Measurements from ENCODE around the gene BICRA.

The BICRA gene

DNA sequence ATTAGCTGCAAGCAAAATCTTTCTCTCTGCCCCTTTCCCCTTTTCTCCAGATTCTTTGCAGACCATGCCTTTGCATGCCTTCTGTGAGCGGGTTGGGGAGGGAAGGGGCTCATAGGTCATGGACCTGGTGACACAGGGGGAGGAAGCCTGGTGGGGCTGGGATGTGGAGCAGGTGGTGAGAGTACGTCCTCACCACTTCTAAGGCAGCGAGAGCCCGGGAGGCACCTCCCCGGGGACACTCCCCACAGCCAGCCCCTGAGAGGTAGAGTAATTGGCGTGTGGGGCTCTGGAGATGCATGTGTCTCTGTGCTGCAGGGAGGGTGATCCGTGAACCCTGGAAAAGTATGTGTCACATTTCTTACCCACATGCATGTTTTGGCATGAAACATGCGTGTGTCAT is 61.8 kb downstream of the BICRA start:
- no peak for DNase-seq (ENCODE audit: low read depth, low spot score)
- in situ Hi-C loops (cut with HindIII; ENCODE audit: low sequenced_read_pairs) = no loop called here
- no peak overlapping the region for H3K4me3 ChIP-seq (ENCODE audit: low read depth, low read length)
- TF ChIP-seq, protein P1, sequence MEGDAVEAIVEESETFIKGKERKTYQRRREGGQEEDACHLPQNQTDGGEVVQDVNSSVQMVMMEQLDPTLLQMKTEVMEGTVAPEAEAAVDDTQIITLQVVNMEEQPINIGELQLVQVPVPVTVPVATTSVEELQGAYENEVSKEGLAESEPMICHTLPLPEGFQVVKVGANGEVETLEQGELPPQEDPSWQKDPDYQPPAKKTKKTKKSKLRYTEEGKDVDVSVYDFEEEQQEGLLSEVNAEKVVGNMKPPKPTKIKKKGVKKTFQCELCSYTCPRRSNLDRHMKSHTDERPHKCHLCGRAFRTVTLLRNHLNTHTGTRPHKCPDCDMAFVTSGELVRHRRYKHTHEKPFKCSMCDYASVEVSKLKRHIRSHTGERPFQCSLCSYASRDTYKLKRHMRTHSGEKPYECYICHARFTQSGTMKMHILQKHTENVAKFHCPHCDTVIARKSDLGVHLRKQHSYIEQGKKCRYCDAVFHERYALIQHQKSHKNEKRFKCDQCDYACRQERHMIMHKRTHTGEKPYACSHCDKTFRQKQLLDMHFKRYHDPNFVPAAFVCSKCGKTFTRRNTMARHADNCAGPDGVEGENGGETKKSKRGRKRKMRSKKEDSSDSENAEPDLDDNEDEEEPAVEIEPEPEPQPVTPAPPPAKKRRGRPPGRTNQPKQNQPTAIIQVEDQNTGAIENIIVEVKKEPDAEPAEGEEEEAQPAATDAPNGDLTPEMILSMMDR (IDR thresholded peaks at IDR 0.05; ENCODE audit: low read depth, low read length) = no peak

DNA sequence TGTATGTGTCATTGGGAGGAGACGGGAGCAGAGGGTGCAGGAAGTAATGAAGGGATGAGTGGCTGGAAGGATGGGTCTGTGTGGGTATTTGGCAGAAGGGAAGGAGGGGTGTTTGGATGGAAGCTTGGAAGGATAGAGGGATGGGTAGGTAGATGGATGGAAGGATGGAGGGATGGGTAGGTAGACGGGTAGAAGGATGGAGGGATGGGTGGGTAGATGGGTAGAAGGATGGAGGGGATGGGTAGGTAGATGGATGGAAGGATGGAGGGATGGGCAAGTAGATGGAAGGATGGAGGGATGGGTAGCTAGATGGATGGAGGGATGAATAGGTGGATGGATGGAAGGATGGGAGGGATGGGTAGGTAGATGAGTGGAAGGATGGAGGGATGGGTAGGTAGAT is 62.6 kb downstream of the BICRA start:
- no peak for DNase-seq (ENCODE audit: low read depth, low spot score)
- TF ChIP-seq, protein P1 (IDR thresholded peaks at IDR 0.05; ENCODE audit: low read depth, low read length) = no peak
- no peak overlapping the region for H3K4me3 ChIP-seq (ENCODE audit: low read depth, low read length)
- in situ Hi-C loops (cut with HindIII; ENCODE audit: low sequenced_read_pairs) = no loop called here

DNA sequence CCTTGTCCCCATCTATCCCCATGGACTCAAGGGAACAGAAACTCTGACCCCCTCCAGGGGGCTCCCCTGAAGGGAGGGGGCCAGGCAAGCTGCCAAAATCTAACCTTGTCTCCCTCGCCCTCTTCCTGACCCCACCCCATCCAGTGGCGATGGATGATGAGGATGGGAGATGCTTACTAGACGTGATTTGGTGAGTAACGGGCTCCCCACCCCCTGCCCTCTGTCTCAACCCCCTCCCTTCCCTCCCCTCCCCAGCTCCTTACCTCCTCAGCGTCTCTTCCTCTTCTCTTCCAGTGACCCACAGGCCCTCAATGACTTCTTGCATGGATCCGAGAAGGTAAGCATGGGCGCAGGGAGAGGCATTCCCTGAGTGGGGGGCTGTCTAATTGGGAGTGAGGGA is 64.5 kb downstream of the BICRA start:
- in situ Hi-C loops (cut with HindIII; ENCODE audit: low sequenced_read_pairs) = no loop called here
- no peak overlapping the region for H3K4me3 ChIP-seq (ENCODE audit: low read depth, low read length)
- TF ChIP-seq, protein P1 (IDR thresholded peaks at IDR 0.05; ENCODE audit: low read depth, low read length) = no peak
- DNase-seq (ENCODE audit: low read depth, low spot score) = no peak

DNA sequence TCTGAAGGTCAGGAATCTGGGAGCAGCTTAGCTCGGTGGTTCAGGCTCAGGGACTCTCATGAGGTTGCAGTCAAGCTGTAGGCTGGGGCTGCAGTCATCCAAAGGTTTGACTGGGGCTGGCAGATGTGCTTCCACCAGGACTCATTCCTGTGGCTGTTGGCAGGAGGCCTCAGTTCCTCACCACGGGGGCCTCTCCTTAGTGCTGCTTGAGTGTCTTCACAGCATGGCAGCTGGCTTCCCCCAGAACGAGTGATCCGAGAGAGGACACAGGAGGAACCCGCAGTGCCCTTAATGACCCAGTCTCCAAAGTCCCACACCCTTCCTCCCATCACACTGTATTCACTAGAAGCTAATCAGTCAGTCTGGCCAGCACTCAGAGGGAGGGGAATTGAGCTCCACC is 65.6 kb downstream of the BICRA start:
- H3K4me3 ChIP-seq (ENCODE audit: low read depth, low read length) = no peak overlapping the region
- TF ChIP-seq, protein P1 (IDR thresholded peaks at IDR 0.05; ENCODE audit: low read depth, low read length) = no peak
- DNase-seq (ENCODE audit: low read depth, low spot score) = no peak
- in situ Hi-C loops (cut with HindIII; ENCODE audit: low sequenced_read_pairs) = no loop called here

DNA sequence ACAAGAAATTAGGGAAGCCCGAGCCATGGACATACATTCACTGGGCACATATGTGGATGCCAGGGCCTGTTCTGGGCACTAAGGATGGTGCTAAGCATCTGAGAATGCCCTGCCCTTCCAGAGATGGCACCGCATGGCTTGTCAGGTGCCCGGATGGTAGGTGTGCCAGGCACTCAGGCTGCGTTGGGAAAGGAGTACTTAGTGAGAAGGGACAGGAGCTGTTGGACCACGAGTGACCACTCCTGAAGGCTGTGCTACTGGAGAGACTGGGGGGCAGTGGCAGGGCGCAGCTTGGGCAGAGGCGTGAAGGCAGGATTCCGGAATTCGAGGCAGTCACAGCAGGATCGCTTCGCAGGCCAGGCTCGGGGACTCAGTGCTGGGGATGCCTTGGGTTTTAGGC is 66.3 kb downstream of the BICRA start:
- in situ Hi-C loops (cut with HindIII; ENCODE audit: low sequenced_read_pairs) = no loop called here
- H3K4me3 ChIP-seq (ENCODE audit: low read depth, low read length) = no peak overlapping the region
- TF ChIP-seq, protein P1 (IDR thresholded peaks at IDR 0.05; ENCODE audit: low read depth, low read length) = no peak
- DNase-seq (ENCODE audit: low read depth, low spot score) = no peak

DNA sequence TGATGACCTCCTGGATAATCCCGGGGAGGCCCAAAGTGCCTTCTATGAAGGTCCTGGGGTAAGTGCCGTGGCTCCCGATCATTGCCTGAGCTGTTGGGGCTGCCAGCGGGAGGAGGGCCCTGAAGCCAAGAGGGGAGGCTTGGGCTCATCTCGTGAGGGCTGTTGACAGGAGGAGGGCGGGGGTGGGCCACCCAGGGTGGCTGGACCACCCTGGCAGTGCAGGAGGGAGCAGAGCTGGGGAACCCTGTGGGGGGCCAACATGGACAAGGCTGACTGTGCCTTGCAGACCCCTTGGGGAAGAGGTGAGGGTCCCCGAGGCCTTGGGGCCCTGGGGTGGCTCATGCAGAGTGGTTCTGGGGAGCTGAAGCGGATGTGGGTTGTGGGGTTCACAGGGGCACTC is 66.9 kb downstream of the BICRA start:
- TF ChIP-seq, protein P1 (IDR thresholded peaks at IDR 0.05; ENCODE audit: low read depth, low read length) = no peak
- DNase-seq (ENCODE audit: low read depth, low spot score) = no peak
- in situ Hi-C loops (cut with HindIII; ENCODE audit: low sequenced_read_pairs) = no loop called here
- no peak overlapping the region for H3K4me3 ChIP-seq (ENCODE audit: low read depth, low read length)

DNA sequence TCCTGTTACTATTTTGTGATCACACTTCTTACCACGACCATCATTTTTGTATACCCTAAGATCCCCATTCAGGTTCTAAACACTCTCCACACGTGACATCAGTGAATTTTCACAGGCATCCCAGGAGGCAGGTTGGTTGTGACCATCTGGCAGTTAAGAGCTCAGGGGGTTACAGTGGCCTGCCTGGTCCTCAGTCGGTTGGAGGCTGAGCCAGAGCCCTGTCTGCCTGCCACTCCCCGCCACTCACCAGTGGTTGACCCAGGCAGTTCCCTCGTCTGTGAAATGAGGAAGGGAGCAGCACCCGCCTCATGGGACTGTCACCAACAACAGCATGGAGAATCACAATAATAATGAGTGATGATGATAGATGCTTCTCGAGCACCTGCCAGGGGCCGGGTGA is 67.9 kb downstream of the BICRA start:
- no peak overlapping the region for H3K4me3 ChIP-seq (ENCODE audit: low read depth, low read length)
- DNase-seq (ENCODE audit: low read depth, low spot score) = no peak
- in situ Hi-C loops (cut with HindIII; ENCODE audit: low sequenced_read_pairs) = no loop called here
- TF ChIP-seq, protein P1 (IDR thresholded peaks at IDR 0.05; ENCODE audit: low read depth, low read length) = no peak

All from astrocyte of the spinal cord (primary cell).